Measurements from ENCODE around the gene CHORDC1.

GRCh38 chr11:90197377-90197776 is 25.5 kb downstream of the CHORDC1 start:
- TF ChIP-seq, protein P1, sequence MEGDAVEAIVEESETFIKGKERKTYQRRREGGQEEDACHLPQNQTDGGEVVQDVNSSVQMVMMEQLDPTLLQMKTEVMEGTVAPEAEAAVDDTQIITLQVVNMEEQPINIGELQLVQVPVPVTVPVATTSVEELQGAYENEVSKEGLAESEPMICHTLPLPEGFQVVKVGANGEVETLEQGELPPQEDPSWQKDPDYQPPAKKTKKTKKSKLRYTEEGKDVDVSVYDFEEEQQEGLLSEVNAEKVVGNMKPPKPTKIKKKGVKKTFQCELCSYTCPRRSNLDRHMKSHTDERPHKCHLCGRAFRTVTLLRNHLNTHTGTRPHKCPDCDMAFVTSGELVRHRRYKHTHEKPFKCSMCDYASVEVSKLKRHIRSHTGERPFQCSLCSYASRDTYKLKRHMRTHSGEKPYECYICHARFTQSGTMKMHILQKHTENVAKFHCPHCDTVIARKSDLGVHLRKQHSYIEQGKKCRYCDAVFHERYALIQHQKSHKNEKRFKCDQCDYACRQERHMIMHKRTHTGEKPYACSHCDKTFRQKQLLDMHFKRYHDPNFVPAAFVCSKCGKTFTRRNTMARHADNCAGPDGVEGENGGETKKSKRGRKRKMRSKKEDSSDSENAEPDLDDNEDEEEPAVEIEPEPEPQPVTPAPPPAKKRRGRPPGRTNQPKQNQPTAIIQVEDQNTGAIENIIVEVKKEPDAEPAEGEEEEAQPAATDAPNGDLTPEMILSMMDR (IDR thresholded peaks at IDR 0.05) = no peak
- TF ChIP-seq POLR2A (IDR thresholded peaks at IDR 0.05) (no peak), POLR2AphosphoS5 (IDR thresholded peaks at IDR 0.05) (no peak), EP300 (IDR thresholded peaks at IDR 0.05) (no peak)
